ENCODE data around the gene CTIF. TPM values are rescaled to one million over a fixed set of nuclear protein-coding genes. Genes with fewer than 3 reads are reported as not detected.
A peak's percentile ranks its signal among the peaks of the same experiment; 100 is the strongest.

Gene CTIF
- total RNA-seq, 1 donor from 2014 or later, result 54.8 TPM

DNA sequence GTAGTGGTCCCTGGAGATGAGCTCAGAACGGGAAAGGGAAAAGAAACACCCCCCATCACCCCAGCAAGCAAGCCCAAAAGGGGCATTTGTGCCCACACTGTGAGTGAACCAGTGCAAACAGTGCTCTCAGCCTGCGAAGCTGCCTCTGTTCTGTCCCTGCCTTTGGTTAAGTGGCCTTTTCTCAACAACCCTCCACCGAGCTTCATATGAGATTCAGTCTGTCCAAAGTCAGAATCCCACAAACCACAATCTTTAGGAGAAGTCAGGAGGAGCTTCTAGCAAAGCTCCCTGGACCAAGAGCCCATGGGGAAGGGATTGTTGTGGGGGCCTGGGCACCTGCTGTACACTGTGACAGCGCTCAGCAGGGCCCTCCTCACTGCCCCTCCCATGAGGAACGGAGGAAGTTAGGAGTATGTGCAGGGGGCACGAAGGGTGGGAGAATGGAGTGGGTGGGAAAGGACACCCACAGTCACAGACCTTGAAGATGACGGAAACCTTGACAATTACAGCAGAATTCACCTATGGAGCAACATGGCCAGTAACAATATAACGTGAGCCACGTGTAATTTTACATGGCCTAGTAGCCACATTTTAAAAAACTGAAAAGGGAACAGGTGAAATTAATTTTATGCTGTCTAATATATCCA, 292.4 kb downstream of the CTIF start:
- H3K27me3 ChIP-seq (ENCODE audit: low read depth), result no peaks in the 10 kb centered on the region
- no peak overlapping the region for H3K4me3 ChIP-seq
- DNase-seq (peak; percentile 34), ATAC-seq (no peak)
- no peak overlapping the region for H3K27ac ChIP-seq
- H3K9me3 ChIP-seq, result no peaks in the 10 kb centered on the region
- intact Hi-C loops (cut with DNase I), result no loop called here
- TF ChIP-seq, protein P1, sequence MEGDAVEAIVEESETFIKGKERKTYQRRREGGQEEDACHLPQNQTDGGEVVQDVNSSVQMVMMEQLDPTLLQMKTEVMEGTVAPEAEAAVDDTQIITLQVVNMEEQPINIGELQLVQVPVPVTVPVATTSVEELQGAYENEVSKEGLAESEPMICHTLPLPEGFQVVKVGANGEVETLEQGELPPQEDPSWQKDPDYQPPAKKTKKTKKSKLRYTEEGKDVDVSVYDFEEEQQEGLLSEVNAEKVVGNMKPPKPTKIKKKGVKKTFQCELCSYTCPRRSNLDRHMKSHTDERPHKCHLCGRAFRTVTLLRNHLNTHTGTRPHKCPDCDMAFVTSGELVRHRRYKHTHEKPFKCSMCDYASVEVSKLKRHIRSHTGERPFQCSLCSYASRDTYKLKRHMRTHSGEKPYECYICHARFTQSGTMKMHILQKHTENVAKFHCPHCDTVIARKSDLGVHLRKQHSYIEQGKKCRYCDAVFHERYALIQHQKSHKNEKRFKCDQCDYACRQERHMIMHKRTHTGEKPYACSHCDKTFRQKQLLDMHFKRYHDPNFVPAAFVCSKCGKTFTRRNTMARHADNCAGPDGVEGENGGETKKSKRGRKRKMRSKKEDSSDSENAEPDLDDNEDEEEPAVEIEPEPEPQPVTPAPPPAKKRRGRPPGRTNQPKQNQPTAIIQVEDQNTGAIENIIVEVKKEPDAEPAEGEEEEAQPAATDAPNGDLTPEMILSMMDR (IDR thresholded peaks at IDR 0.05), result no peak
- H3K36me3 ChIP-seq, result no peaks in the 10 kb centered on the region
- peaks cover 84% of the 10 kb centered on the region for H3K4me1 ChIP-seq

DNA sequence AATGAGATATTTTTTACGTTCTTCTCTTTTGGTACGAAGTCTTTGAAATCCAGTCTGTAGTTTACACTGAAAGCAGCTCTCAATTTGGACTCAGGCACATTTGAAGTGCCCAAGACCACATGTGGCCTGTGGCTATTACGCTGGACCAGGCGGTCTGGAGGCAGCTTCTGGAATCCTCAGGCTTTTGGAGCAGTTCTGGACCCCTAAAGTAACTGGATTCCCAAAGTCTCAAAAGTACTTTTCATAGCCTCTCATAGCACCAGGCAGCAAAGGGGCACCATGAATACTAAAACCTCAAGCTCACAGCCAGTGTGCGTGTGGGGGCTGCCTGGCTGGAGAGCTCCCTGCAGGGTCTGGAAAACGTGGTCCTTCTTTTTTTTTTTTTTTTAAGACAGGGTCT, 293.0 kb downstream of the CTIF start:
- intact Hi-C loops (cut with DNase I), result no loop called here
- peaks cover 81% of the 10 kb centered on the region for H3K4me1 ChIP-seq
- no peaks in the 10 kb centered on the region for H3K9me3 ChIP-seq
- TF ChIP-seq, protein P1 (IDR thresholded peaks at IDR 0.05), result no peak
- no peaks in the 10 kb centered on the region for H3K27me3 ChIP-seq (ENCODE audit: low read depth)
- H3K4me3 ChIP-seq, result no peak overlapping the region
- no peaks in the 10 kb centered on the region for H3K36me3 ChIP-seq
- DNase-seq, result peak; percentile 7
- H3K27ac ChIP-seq, result no peak overlapping the region
- ATAC-seq, result no peak

DNA sequence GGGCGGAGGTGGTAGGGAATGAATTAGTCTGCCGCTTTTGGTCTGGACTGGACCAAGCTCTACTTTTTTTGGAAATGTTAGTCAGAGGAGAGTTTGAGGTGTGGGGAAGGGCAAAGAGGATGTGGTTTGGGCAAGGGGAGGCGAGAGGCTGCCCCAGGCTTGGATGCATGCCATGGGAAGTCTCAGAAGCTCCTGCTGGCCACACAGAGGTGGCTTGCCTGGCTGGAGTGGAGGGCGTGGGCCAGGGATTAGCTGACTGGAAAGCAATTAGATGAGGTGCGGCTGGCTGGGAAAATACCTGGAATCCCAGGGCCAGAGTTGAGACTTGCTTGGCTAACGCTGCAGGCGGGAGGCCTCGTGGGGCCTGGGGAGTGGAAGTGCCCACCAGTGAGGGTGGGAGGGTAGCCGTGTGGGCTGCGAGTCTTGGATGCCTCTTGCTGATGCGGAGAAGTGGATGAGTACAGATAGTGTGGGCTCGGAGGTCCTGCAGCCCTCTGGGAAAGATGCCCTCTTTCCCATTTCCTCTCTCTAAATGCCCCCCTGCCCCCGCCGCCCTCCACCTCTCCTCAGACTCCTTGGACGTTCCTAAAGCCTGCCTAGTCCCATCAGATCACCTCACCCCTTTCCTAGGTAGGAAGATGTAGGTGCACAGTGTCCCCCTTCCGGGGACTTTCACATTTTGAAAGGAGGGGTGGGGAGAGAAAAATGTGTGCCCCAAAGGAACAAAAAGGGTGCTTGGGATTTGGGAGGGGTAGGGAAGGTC, 294.3 kb downstream of the CTIF start:
- intact Hi-C loops (cut with DNase I), result no loop called here
- TF ChIP-seq, protein P1 (IDR thresholded peaks at IDR 0.05), result no peak
- Histone ChIP-seq H3K4me3 (peak overlapping the region; percentile 42), H3K4me1 (peaks cover 69% of the 10 kb centered on the region), H3K36me3 (no peaks in the 10 kb centered on the region), H3K27me3 (ENCODE audit: low read depth) (no peaks in the 10 kb centered on the region), H3K27ac (peak overlapping the region; percentile 73), H3K9me3 (no peaks in the 10 kb centered on the region)
- DNase-seq (peak; percentile 73), ATAC-seq (peak; percentile 44 to 56)

DNA sequence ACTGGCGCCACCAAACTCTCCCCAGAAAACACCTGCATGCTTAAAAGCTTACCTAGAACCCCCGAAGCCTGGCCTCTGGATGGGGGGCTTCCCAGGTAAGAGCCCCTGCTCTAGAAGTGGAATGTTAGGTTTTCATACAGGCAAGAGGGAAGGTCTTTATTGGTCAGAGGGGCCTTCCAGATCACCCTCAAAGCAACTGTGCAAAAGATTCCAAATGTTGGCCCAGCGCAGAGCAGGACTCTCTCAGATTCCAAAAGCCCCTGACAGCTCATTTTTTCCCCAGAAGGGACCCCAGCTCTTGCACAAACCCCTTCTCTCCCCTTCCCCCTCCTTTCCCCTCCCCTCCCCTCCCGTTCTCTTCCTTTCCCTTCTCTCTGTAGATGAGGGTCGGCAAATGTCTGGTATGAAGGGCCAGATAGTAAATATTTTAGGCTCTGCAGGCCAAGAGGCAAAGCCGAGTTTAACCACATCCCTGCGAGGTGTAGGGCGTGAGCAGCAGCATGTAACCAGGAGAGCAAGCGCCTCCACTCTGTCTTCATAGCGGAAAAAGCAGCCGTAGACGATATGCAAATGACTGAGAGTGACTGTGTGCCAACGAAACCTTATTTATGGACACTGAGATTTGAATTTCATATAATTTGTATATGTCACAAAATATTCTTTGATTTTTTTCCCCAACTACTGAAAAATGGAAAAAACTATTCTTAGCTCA, 295.0 kb downstream of the CTIF start:
- Histone ChIP-seq H3K27ac (peak overlapping the region; percentile 73), H3K9me3 (no peaks in the 10 kb centered on the region), H3K27me3 (ENCODE audit: low read depth) (no peaks in the 10 kb centered on the region), H3K36me3 (no peaks in the 10 kb centered on the region), H3K4me1 (peaks cover 69% of the 10 kb centered on the region), H3K4me3 (peak overlapping the region; percentile 42)
- DNase-seq (peak; percentile 47), ATAC-seq (peak; percentile 50 to 62)
- TF ChIP-seq, protein P1 (IDR thresholded peaks at IDR 0.05), result no peak
- intact Hi-C loops (cut with DNase I), result no loop called here

DNA sequence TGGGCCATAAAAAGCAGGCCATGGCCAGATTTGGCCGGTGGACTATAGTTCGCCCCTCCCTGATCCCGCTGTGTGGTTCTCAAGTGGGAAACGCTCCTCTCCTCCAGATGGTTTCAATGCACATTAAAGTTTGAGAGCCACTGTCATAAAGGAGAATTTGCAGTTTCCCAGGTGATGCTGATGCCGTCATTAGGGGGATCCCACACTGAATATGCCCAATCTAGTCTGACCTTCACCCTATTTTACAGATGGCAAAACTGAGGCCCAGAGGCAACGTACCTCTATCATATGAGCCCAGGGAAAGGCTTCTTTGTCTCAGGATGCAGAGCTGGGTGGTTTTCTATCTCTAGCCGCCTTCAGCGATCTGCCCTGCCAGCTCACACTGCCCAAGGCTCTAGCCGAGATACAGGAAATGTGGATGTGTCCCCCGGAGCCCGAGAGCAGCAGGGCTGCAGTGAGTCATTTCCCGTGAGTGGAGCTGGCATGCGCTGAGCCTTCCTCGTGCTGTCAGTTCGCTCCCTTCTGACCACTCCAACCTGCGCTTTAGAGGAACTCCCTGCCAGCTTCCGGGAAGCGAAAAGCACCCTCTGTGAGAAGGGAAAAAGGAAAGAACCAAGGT, 295.7 kb downstream of the CTIF start:
- Histone ChIP-seq H3K4me3 (peak overlapping the region; percentile 42), H3K27me3 (ENCODE audit: low read depth) (no peaks in the 10 kb centered on the region), H3K9me3 (no peaks in the 10 kb centered on the region), H3K27ac (peak overlapping the region; percentile 73), H3K4me1 (peaks cover 71% of the 10 kb centered on the region), H3K36me3 (no peaks in the 10 kb centered on the region)
- ATAC-seq, result peak; percentile 81 to 82
- TF ChIP-seq, protein P1 (IDR thresholded peaks at IDR 0.05), result no peak
- peak; percentile 85 for DNase-seq
- intact Hi-C loops (cut with DNase I), result no loop called here
